Stimulated activated CD8-positive, alpha-beta memory T cell treated with anti-CD3 and anti-CD28 coated beads, Interleukin-12 subunit alpha, Interleukin-12 subunit beta, amount 100 ng/mL, for 1 hour (primary cell): ENCODE data around the gene HSPE1.
"Not testable (repeated sequence)": the region's sequence is repeated elsewhere in the genome, so short reads cannot be mapped to it uniquely, and the experiment has no call there.

Source experiments
- DNase-seq: peaks from one replicate; pipeline ENCODE4 v3.0.0-alpha.2; 2020; ENCODE audit warnings: low read depth

The HSPE1 gene

DNA sequence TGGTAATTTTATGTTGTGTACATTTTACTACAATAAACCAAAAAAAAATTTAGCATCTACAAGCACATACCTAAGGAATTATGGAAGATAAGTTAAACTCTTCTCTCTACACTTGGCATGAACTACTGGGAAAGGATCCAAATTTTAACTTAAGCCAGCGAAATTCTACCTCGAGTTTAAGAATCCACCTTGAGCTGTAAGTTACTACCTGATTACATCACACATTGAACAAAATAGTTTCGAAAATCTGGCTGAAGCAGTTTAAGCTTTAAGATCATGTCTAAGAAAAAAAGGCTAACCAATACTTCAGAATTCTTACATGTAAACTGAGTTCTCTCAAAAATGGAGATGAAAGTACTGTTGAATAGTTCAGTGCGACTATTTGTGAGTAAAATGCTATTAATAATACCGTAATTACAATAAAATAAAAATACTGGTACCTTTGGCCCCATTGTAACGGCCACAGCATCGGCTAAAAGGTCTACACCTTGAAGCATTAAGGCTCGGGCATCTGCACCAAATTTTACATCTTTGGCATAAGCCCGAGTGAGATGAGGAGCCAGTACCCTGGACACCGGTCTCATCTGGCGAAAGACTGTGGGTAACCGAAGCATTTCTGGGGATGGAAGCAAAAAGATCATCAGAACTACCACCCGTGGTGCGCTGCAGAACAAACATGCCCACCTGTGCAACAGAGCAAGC, 1.8 kb upstream of the HSPE1 start:
- no peak for DNase-seq

DNA sequence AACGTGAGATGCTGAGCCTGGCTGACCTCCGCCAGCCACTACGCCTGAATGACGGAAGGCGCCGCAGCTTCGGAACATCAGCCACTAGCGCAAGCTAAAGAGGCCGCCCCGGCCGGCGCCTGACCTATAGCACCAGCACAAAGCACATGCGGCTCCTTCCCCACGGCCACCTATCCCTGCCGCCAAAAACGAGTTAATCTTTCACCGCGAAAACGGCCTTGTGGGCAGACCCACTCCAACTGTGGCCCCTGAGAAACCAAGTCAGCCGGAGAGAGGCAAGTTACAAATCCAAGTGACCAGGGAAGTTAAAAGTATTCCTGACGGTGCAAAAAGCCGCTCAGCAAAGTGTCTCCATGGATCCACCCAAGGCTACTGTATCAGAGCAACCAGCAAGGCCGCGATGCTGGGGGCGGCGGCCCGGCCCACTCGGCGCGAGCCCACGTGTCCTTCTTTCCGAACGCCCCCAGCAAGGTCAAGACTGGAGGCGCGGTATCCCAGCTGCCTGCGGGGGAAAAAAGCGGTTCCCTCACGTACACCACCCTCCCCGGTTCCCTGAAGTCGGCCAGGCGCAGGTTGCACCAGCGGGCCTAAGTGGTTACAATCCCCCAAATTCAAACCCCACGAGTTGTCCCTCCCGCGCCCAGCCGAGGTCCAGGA, 1.1 kb upstream of the HSPE1 start:
- DNase-seq = peak; percentile 19

DNA sequence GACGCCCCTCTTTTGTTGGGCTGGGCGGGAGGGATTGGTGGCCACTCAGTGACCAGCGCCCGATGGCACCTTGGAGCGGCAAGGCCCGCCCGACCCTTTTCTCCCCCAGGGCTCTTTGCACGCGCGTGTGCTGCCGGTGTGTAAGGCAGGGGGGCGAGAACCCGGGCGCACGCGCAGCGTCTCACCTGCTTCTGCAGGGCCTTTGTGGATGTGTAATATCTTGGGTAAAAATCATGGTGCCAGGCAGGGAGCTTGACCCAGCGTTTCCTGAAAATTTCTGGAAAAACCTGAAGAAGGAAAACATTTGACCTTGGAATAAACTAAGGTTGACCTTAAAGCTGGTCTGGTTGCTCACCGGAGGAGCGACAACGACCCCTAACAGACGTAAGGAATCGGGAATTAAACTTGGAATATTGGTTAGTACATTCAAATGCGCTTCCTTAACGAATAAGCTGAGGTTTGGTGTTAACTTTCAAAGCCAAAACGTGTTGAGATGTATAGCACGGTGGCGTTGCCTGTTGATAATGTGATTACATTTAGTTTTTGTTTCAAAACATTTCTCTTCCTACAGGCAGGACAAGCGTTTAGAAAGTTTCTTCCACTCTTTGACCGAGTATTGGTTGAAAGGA, 438 bp downstream of the HSPE1 start:
- no peak for DNase-seq

DNA sequence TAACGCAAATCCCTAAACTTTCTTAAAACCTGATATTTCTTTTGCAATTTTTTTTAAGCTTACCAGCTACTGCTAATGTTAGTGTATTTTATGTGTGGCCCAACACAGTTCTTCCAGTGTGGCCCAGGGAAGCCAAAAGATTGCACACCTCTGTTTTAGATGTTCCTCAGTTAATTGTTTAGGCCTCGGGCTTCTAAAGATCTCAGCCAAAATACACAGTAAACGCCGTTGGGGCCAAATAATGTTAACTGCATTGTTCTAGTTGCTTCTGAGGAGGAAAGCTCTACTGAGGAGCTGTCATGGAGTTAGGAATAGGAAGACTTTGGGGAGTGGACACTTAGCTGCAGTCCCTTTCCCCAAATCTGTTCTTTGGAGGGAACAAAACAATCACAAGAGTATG, 2.0 kb downstream of the HSPE1 start:
- no peak for DNase-seq

DNA sequence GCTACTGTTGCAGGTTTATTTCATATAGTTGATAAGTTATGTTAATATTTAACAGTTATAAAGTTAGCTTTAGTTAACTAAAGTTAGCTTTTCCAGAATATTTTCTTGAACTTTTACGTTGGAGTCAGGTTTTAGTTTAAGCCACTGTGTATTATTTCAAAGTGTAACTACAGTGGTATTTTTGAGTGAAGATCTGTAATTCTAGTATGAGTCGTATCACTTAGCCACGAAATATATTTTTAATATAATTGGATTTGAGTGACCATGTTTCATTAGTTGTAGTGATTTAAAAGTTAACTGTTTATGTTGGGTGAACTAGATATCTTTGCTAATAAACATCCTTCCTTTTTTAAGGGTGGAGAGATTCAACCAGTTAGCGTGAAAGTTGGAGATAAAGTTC, 2.5 kb downstream of the HSPE1 start:
- no peak for DNase-seq

DNA sequence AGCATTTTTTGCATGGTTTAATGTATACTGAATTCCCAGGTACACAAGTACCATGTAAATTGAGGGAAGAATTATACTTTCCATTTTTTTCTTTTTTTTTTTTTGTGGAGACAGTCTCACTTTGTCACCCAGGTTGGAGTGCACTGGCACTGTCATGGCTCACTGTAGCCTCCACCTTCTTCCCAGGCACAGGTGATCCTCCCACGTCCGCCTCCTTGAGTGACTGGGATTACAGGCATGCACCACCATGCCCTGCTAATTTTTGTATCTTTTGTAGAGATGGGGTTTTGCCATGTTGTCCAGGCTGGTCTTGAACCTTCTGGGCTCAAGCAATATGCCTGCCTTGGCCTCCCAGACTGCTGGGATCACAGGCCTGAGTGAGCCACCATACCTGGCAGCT, 3.8 kb downstream of the HSPE1 start:
- no peak for DNase-seq

DNA sequence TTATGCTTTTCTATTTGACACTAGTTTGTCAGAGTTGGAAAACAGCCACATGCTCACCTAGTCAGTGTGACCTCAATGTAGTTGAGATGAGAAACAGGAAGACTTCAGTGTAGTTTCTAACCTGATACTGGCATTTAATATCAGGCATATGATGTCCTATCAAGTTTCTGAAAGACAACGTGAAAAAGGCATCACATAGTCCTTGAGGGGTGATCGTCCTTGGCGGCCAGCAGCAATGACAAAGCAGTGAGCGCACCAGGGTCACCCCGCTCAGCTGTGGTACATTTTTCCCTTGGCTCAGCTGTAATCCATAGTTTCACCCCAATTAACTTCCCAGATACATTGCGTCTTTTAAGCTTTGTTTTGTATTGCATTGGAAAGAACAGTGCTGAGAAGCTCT, 4.3 kb downstream of the HSPE1 start:
- DNase-seq = no peak

DNA sequence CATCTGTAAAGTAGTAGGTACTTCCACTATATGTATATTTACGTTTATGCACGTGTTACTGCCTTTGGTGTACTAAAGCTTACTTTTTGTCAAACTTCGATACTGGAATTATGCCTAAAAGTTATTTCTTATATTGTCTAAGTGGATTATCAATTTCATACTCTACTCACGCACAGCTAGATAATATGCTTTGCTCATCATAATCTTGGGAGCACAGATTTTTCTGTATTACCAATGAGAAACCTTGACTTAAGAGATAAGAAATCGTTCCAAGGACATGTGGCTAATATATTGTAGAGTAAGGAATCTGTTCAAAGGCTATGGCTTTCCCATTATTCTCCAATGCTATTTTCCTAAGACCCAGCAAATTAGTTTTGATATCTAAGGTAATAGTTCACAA, 6.5 kb downstream of the HSPE1 start:
- no peak for DNase-seq

DNA sequence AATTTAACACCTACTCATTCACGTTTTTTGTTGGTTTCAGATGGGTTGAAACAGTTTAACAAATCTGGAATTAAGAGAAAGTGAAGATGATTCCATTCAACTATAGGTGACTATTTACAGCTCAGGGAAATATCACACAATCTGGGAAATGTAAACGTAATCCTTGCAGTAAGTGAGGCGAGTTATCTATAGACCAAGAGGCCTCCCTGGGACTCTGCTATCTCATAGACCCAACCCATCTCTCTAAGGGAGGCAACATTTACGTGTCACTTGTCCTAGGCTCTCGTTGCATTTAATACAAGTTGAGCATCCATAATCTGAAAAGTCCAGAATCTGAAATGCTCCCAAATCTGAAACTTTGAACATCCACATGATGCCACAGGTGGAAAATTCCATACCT, 13.7 kb downstream of the HSPE1 start:
- DNase-seq = no peak

DNA sequence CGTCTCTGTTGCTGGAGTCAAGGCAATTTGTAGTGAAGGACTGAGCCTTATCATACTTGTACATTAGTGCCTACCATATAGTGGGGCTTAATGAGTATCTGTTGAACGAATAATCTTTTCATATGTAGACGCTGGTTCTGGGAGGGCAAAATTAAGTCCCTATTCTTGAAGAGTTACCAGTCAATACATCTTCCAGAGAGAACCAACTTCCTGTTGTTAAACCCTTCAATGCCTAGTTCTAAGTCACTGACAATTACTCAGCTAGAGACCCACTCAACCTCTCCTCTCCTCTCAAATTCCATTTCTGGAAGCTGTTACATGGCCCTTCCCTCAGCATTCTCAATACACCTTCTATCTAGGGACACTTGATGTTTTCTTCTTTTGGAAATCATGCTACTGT, 14.6 kb downstream of the HSPE1 start:
- no peak for DNase-seq

DNA sequence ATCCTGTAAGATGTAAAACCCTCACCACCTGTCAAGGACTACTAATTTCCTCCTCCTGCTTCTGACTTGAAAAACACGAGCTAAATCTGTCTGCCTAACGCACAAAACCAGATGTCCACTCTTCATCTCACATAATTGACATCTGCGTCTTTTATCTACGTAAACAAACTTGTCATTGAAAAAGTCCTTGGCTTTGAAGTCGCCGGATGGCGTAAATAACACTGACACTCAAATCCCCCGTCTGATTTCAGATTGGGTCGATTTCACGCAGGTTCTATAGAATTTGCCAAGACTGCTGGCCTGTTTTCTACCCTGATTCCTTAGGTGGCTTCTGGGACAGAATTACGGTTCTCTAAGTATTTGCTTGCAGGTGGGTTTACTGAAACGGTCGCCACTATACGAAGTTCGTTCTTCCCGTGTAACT, 15.1 kb downstream of the HSPE1 start:
- no peak for DNase-seq

DNA sequence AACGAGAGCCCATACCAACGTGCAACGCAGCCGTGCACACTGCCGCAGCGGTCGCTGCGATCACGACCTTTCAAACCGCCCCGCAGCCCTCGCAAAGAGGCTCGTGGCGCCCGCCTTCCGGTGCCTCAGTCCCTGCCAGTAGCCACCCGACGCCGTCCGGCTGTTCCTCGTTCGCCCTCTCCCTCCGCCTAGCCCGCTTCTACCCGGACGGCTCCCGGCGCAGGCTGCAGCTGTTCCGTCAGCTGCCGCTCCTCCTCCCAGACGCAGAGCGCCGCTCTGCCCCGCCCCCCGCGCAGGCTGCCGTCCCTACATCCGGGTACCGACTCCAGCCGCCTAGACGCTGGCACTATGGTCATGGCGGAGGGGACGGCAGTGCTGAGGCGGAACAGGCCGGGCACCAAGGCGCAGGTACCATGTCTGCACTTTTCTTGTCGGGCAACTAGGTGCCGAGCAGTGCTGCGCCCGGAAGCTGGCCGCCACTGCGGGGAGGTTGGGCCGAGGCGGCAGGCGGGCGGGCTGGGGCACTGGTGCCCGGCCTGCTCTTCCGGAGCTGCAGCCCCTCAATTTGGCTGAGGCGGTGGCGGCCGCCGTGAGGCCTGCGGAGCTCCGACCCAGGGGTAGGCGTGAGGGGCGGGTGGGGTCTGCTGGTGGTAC, 15.7 kb downstream of the HSPE1 start, which contains the start of gene MOB4:
Gene MOB4 (plus strand): TSS at position 328 of the 654 bp plus-strand sequence. CDS start 21 bp downstream, at position 349.
- DNase-seq = peak; percentile 86

DNA sequence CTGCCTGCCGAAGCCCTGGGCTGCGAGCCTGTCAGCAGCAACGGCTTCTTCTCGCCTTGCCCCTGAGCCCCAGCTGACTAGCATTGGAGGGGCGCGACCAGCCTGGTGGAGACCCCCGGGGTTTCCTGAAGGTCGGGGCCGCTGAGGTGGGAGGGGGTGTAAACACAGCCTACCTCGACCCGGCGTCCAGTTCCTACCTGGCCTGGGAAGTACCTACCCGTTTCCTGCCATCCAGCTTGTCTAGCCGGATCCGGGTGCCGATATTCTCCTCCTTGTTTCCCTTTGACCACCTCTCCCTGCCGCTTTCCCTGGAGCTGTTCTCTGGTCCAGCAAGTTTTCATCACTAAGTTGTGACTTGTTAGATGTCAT, 16.2 kb downstream of the HSPE1 start:
- peak; percentile 2 for DNase-seq

DNA sequence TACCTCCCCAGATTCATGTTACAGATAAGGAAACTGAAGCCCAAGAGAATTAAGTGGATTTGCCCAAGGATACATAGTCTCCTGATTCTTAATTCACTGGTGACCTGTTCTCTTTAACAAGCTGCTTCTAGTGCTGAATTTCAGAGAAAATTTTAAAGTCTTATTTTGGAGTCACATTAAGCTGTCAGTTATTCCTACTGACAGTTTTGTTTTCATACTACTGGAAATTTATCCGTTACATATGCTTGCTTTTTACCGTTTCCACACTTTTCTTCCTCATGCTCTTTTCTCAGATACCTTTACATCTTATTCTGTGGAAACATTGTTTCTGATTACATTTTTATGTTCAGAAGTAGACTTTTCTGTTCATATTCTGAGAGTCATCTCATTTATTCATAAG, 17.0 kb downstream of the HSPE1 start:
- no peak for DNase-seq

DNA sequence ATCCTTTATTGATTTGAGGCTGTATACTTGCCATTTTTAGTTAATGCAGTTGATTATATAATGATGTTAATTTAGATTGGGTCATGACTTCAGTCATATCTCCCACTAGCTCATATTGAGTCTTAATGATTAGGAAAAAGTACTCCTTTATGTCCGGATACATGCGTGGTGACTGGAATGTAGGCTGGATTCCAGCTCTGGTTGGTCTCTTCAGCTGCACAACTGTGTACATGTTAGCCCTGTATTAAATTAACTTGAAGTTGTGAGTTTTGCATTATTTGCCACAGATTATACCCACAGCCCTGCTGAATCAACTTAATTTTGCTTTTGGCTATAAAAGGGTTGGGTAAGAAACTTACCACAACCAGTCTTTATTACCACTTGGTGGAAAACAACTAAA, 38.2 kb downstream of the HSPE1 start:
- DNase-seq = no peak

DNA sequence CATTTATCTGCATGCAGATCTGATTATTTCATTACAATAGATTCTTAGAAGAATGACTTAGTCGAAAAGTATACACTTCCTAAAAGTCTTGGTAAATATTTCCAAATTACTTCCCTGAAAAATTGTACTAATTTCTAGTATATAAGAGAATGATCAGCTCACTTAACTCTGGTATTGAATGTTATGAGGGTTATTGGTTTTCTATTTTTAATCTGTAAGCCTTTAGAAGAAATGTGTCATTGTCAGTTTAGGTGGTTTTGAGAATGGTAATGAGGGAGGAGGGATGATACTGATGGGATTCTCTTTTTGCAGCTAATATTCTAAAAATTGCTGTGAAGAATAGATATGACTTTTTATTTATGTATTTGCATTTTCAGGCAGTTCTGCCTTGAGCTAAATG, 39.6 kb downstream of the HSPE1 start:
- no peak for DNase-seq

DNA sequence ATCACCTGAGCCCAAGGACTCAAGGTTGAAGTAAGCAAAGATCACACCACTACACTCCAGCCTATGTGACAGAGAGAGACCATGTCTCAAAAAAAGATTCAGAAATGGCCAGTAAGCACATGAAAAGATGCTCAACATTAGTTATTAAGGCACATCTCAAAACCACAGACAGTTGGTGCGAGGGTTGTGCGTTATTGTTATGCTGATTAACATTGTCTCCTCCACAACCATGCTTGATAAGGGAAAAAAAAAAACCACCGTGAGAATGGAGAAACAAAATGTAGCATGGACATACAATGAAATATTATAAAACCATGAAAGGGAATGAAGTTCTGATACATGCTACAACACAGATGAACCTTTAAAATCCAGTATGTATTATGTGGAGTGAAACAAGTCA, 43.0 kb downstream of the HSPE1 start:
- no peak for DNase-seq

DNA sequence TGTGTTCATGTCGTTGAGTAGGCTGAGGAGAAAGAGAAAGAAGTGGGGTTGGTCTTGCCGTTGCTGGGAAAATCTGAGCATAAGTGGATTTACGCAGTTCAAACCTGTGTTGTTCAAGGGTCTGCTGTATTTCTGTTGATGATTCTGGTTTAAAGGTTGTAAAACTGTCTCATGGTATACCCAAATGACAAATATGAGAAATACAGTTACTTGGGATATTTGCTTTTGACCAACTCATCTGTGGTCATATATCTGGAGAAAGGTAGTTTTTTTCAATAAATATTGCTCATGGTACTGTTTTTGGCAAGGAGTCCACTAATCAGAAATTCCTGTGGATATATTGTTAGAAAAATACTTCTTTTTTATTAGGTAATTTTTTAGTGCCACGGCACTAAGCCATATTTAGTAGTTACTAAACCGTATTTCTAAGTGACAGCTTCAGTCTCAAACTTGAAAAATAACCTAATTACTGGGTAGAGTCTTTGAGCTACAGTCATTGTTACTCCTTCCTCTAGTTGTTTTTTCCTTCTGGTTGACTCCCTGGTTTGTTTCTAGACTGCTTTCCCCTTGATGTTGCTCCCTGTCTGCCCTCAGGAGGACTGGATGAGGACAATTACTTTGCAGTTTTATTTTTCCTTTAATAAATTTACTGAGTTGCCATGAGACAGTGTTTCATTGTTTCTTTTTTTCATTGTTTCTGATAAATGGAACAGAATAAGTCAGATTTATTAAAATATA, 47.2 kb downstream of the HSPE1 start:
- DNase-seq = no peak

DNA sequence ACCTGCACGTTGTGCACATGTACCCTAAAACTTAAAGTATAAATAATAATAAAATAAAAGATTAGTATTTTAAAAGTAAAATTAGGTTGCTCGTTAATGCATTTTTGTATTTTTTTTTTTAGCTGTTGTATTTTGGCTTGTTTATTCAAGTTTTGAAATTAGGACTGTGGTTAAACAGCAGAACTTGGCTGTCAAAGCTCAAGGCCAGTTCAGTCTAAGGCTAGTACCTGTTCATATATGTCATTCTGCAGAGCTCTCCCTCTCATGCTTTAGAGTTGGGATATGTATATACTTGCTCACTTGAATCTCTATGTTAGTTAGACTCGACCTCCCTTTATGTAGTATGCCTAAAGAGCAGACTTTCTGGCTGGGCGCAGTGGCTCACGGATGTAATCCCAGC, 48.4 kb downstream of the HSPE1 start:
- no peak for DNase-seq

DNA sequence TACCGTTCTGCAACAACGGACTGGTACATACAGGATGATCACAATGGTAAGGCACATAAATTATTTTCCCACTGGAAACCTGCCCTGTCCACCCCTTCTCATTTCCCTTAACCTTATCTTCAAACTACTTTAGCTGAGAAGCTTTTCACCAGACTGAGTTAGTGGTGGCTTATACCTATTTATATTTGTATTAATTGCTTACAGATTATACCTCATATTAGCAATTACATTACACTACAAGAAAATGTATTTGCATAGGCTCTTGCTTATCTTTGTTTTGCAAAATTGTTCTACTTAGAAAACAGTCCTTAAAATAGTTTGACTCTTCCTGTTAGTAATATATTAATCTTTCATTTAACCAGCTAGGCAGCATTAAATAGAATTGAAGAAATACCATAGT, 51.1 kb downstream of the HSPE1 start:
- not testable (repeated sequence) for DNase-seq
